Measurements from ENCODE around the gene CACFD1. TPM values are rescaled to one million over a fixed set of nuclear protein-coding genes. Genes with fewer than 3 reads are reported as not detected.

Gene CACFD1
- polyA plus RNA-seq, 1 experiment = 9.2 TPM

GRCh38 chr9:133420392-133420827, 39.4 kb upstream of the CACFD1 start:
- no peak for TF ChIP-seq CTCF (IDR thresholded peaks at IDR 0.05; ENCODE audit: low read depth, low read length)
- Histone ChIP-seq H3K27me3 (ENCODE audit: control insufficient read depth, insufficient read depth, low read length) (peaks cover 5% of the 10 kb centered on the region), H3K4me3 (ENCODE audit: low read depth, low read length) (no peak overlapping the region), H3K27ac (ENCODE audit: low read depth, low read length) (no peak overlapping the region), H3K9me3 (ENCODE audit: control insufficient read depth, insufficient read depth, low read length) (peaks cover 2% of the 10 kb centered on the region; the same call in 1 of the 2 replicates)
- no peak for DNase-seq (ENCODE audit: low read depth, low spot score)
- ChIA-PET CTCF (no interaction called here), POLR2A (no interaction called here)

- TF ChIP-seq CTCF (IDR thresholded peaks at IDR 0.05; ENCODE audit: low read depth, low read length) = peak; percentile 35
- Histone ChIP-seq H3K9me3 (ENCODE audit: control insufficient read depth, insufficient read depth, low read length) (peaks cover 2% of the 10 kb centered on the region; the same call in 1 of the 2 replicates), H3K4me3 (ENCODE audit: low read depth, low read length) (no peak within 1 kb of the TSS), H3K27ac (ENCODE audit: low read depth, low read length) (no peak within 1 kb of the TSS), H3K27me3 (ENCODE audit: control insufficient read depth, insufficient read depth, low read length) (peaks cover 12% of the 10 kb centered on the region)
- ChIA-PET POLR2A (no interaction called here), CTCF (no interaction called here)
- DNase-seq (ENCODE audit: low read depth, low spot score) = no peak
These were observed 37.9 kb upstream of the CACFD1 start, which contains the start of gene ADAMTS13 for GRCh38 chr9:133421615-133422542. Gene ADAMTS13, plus strand, starts transcription at chr9:133422367. Its CDS starts 77 bp downstream, at chr9:133422444.

- ChIA-PET POLR2A (no interaction called here), CTCF (interaction anchor here (1.1 kb wide), 1 partner anchor 15 kb away, joined by 3 read pairs; no protein-coding TSS in a partner anchor)
- H3K27ac ChIP-seq (ENCODE audit: low read depth, low read length) = no peak overlapping the region
- peak; percentile 38 for DNase-seq (ENCODE audit: low read depth, low spot score)
- H3K4me3 ChIP-seq (ENCODE audit: low read depth, low read length) = no peak overlapping the region
- peaks cover 1% of the 10 kb centered on the region; the same call in 1 of the 2 replicates for H3K9me3 ChIP-seq (ENCODE audit: control insufficient read depth, insufficient read depth, low read length)
- TF ChIP-seq CTCF (IDR thresholded peaks at IDR 0.05; ENCODE audit: low read depth, low read length) = no peak
- H3K27me3 ChIP-seq (ENCODE audit: control insufficient read depth, insufficient read depth, low read length) = peaks cover 21% of the 10 kb centered on the region
These were observed 36.6 kb upstream of the CACFD1 start for GRCh38 chr9:133423216-133423615.

- no peak overlapping the region for H3K4me3 ChIP-seq (ENCODE audit: low read depth, low read length)
- TF ChIP-seq CTCF (IDR thresholded peaks at IDR 0.05; ENCODE audit: low read depth, low read length) = no peak
- H3K27me3 ChIP-seq (ENCODE audit: control insufficient read depth, insufficient read depth, low read length) = peaks cover 22% of the 10 kb centered on the region
- CTCF ChIA-PET = no interaction called here
- no peak overlapping the region for H3K27ac ChIP-seq (ENCODE audit: low read depth, low read length)
- POLR2A ChIA-PET = no interaction called here
- no peak for DNase-seq (ENCODE audit: low read depth, low spot score)
- H3K9me3 ChIP-seq (ENCODE audit: control insufficient read depth, insufficient read depth, low read length) = no peaks in the 10 kb centered on the region
These were observed 35.6 kb upstream of the CACFD1 start for GRCh38 chr9:133424187-133424586.

GRCh38 chr9:133425049-133425632, 34.6 kb upstream of the CACFD1 start:
- Histone ChIP-seq H3K27me3 (ENCODE audit: control insufficient read depth, insufficient read depth, low read length) (peaks cover 27% of the 10 kb centered on the region), H3K4me3 (ENCODE audit: low read depth, low read length) (no peak overlapping the region), H3K27ac (ENCODE audit: low read depth, low read length) (no peak overlapping the region), H3K9me3 (ENCODE audit: control insufficient read depth, insufficient read depth, low read length) (no peaks in the 10 kb centered on the region)
- no peak for TF ChIP-seq CTCF (IDR thresholded peaks at IDR 0.05; ENCODE audit: low read depth, low read length)
- ChIA-PET POLR2A (no interaction called here), CTCF (no interaction called here)
- no peak for DNase-seq (ENCODE audit: low read depth, low spot score)
